Peyer's patch (tissue), 4 donors: ENCODE measurements around the gene JAM2.

ENCODE experiments used
- CTCF ChIP-seq, 6 experiments: fragments of 450-650 bp in 4 of 6; fragments of 200-600 bp in 2 of 6; sonication (generic) in 1 of 6; IDR thresholded peaks; one replicate each; pipeline ENCODE4 v1.5.1; 2017 to 2019; ENCODE audit warnings: antibody characterized with exemption in 6 of 6, mild to moderate bottlenecking in 3 of 6, moderate library complexity in 1 of 6
- POLR2A ChIP-seq, 2 donors: fragments of 450-650 bp; IDR thresholded peaks; one replicate each; pipeline ENCODE4 v1.5.1; 2017; ENCODE audit warnings: antibody characterized with exemption in 2 of 2, mild to moderate bottlenecking in 2 of 2, moderate library complexity in 2 of 2

GRCh38 chr21:25709684-25710265 lies 70.7 kb downstream of the JAM2 start:
- no peak for TF ChIP-seq CTCF (IDR thresholded peaks at IDR 0.05)
- TF ChIP-seq POLR2A (IDR thresholded peaks at IDR 0.05), result no peak
